ENCODE measurements around the gene SEZ6L.

The SEZ6L gene

DNA sequence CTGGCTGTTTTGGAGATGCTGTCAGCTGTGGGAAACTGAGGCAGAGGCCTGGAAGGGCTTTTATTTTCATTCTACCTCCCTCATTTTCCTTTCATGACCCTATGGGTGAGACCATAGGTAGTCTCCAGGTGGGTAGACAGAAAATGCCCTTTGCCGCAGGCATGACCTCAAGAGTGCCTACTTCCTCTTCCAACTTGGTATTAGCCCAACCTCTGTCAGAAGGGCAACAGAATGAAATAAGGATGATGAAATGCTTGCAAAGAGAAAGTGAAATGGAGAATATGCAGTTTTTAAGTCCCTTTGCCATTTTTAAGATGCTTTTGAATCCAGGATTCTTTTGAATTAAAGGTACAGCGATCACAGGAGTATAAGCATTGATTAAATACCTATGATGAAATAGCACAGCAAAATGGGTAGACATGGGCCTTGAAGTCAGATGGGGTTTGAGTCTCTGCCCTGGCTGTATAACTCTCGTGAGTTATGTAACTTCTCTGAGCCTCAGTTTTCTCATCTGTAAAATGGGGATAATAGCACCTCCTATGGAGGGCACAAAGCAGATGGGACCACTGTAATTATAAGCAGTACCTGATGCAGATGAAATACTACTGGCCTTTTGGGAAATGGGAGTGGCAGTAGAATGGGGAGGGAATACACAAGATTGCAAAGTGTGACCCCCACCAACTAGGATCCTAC lies 263.5 kb downstream of the SEZ6L start:
- no peak for DNase-seq
